Activated CD4-positive, alpha-beta T cell treated with anti-CD3 and anti-CD28 coated beads, Interleukin-2, amount 50 U/mL, for 4 hours (primary cell): ENCODE measurements around the gene MCOLN3.

ENCODE experiments used
- DNase-seq, 2 experiments: peaks; one replicate each; pipeline ENCODE4 v3.0.0-alpha.2; 2020

MCOLN3 gene, protein sequence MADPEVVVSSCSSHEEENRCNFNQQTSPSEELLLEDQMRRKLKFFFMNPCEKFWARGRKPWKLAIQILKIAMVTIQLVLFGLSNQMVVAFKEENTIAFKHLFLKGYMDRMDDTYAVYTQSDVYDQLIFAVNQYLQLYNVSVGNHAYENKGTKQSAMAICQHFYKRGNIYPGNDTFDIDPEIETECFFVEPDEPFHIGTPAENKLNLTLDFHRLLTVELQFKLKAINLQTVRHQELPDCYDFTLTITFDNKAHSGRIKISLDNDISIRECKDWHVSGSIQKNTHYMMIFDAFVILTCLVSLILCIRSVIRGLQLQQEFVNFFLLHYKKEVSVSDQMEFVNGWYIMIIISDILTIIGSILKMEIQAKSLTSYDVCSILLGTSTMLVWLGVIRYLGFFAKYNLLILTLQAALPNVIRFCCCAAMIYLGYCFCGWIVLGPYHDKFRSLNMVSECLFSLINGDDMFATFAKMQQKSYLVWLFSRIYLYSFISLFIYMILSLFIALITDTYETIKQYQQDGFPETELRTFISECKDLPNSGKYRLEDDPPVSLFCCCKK

DNA sequence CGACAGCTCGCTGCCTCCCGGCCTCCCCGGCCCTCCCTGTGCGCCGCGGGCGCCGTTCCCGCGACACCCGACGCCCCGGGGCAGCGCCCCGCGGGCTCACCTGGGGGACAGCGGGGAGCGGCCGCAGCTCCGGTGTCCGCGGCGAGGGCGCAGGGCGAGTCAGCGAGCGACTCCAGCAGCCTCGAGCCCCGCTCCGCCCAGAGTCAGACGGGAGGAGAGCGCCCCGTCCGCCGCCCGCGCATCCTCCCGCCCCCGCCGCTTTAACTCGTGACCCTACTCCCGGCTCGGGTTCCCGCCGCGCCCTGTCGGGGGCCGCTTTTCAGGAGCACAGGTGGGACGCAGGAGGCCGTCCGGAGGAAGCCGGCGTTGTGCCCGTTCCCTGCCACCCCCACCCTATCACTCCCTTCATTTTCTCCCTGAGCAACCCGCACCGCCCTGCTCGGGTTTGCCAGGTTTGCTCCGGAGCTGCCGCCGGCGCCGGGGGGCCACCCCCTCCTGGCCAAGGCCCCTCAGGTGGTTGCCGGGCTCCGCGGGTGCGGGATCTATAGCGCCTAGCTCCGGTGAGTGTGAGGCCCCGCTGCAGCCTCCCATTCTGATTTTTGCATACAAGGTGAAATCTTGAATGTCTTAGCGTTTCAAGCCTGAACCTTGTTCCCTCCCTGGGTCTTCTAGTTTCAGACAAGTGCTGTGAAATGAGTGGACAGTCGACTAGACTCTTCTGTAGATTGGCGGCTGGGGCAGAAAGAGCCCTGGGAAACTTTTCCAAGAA, at the start of gene MCOLN3:
TSS of gene MCOLN3 (minus strand) at position 205 of the 769 bp plus-strand sequence. CDS start 3,140 bp downstream, outside the sequence.
- DNase-seq = peak; percentile 37 to 40

DNA sequence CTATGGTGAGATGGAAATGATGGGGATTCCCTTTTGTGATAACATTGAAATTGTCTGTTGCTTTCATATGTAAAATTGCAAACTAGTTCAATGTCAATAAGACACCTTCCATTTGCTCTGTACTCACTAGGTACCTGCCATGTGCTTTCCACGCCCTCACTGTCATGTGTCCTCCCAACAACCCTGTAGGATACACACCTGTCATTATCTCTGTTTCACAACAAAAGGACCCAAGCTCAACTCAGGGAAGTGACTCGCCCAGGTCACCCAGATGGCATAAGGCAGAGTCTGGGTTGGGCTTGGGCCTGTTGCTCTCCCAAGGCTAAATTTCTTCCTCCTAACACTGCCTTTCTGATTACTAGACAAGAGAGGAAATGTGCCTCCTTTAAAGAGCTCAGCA, 45.3 kb upstream of the MCOLN3 start:
- no peak for DNase-seq

DNA sequence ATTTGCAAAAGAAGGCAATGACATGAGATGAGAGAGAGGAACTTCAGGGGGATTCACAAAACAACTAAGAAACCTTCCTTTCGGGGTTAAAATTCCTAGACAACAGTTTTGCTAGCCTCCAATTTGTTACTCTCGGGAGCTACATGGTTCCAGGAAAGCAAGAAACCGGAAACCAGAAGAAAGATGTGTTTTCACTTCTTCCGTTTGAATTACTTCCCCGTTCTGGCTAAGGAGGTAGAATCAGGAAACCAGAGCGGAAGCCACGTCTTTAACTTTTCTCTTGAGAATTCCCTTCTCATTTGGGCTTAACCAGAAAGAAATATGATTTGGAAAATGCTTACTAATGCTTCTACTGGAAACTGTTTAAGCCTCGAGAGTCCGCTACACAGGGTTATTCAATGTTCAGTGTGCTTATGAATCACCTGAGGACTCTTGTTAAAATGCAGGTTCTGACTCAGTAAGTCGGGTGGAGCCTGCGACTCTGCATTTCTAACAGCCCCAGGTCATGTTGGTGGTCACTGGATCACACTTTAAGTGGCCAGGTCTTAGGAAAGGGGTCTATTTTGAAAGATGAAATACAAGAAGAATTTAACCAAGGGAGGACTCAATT, 43.5 kb upstream of the MCOLN3 start:
- no peak for DNase-seq

GRCh38 chr1:85090225-85090624, 41.9 kb upstream of the MCOLN3 start:
- no peak for DNase-seq

DNA sequence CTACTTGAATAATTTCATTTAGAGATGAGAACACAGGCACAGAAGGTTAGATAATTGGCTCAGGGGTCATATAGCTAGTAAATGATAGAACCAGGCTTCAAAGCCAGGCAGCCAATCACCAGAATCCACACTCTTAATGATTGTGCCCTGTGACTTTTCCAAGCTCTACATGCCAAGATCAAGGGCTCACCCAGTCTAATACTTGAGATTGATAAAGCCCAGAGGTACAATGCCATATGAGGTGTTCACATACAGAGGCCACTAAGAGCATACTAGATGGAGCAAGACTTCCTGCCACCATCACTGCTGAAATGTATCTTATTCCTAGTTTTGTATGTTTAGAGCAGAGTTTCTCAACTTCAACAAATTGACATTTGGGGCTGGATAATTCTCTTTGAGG, 40.9 kb upstream of the MCOLN3 start:
- DNase-seq = no peak

GRCh38 chr1:85088408-85088784, 40.1 kb upstream of the MCOLN3 start:
- DNase-seq = no peak

GRCh38 chr1:85087659-85088407, 39.5 kb upstream of the MCOLN3 start:
- no peak for DNase-seq

DNA sequence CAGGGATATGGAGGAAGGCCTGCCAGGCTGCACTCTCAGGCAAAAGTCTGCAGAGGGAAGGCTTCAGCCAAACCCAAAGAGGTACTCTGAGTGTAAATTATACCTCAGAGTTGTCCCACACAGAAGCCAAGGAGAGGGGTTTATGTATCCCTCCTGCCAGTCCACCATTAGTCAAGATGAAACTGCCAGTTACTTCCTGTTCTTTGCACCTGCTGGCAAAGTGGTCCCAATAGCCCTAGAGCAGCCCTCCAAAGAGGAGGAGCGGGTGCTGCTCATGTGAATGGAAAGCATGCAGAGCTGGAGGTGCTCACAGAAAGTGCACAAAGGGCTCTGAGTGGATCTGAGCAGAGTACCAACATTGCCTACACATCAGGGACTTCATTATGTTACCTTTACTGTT, 37.1 kb upstream of the MCOLN3 start:
- DNase-seq = no peak

DNA sequence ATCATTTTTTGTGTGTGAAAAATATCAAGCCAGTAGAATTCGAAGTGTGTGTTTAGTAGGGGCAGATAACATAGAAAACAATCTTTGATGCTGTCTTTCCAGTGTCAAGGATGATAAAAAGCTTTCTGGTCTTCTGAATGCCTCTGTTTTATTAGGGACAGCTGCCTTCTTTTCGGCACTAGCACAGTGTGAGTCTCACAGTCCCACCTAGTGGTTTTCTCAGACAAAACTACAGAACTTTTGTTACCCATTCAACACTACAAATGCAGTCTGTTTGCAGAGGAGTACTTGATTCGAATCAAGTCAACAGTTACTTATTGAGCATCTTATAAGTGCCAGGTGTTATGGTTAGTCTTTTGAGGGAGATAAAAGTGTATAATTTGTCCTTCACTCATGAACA, 30.6 kb upstream of the MCOLN3 start:
- DNase-seq = no peak

- no peak for DNase-seq
Measured at GRCh38 chr1:85074365-85074964, 26.2 kb upstream of the MCOLN3 start.

DNA sequence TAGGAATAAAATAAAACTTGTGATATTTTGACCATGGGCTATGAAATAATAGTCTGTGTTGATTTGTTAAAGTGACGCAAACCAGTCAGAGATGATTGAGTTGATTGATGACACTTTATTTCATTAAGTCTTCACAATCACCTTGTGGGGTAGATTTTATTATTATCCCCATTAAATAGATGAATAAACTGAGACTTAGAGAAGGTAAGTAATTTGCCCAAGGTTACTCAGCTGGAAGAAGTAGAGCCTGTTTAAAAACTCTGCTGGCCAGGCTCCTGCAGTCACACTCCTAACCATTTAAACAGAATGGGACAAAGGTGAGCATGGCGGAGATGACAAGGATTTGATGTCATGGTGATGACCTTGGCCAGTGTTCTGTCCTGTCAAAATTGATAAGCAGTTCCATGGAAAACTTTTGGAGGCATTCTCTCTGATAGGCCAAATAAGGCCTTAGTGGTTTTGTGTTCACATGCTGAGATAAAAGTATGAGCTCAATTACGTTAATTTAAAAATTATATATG, 22.7 kb upstream of the MCOLN3 start:
- no peak for DNase-seq

DNA sequence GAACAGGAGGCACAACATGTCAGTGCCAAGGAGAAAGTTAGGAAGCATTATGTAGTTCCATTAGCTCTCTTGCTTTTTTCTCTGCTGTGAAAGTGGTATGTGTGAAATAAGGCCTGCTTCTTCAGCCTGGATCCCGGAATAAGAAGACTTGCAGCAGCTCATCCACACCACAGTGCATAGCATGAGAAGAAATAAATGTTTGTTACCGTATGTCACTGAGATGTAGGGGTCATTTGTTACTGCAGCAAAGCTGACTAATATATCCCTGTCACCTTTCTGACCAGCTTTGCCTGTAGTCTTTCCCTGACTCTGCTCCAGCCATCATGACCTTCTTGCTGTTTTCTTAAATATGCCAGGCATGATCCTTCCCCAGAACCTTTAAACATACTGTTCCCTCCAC, 20.5 kb upstream of the MCOLN3 start:
- no peak for DNase-seq

DNA sequence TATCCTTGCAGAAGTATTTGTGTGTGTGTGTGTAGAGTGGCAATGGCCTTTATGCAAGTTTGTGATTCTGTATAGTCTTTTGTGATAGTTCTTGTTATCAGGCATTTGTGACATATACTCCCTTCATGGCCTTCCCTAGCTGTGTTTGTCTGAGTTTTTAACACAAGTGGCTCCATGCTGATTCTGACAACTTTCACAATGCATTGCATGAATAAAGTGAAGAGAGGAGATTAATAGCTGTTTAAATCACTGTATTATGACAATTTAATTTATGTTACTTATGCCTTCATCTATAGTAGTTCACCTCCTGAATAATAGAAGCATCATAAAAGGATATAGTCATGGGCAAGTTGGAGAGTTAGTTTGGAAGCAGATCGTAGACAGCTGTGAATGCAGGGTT, 17.2 kb upstream of the MCOLN3 start:
- no peak for DNase-seq

DNA sequence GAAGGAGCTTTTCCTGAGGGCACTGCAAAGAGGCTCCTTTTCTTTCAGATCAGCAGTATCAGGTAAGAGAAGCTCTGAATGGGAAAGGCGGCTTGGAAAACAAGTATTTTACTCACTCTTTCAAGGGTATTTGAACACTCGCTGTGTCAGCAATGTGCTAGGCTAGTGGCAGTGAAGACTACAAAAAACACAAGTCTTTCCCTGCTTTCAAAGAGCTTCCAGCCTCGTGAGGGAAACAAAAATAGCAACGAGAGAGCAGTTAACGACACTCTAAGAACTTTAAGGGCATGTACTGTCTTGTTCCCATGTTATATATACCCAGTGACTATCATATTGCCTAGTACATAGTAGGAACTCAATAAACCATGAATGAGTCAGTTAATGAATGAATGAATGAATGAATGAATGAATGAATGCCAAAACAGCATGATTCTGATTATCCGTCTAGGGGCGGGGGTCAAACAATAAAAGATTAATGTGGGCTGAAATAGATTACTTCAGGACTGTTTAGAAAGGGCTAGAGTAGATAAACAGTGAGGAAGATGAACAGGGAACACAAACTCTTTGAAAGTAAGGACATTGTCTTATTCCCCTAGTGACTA, 14.2 kb upstream of the MCOLN3 start:
- DNase-seq = no peak

DNA sequence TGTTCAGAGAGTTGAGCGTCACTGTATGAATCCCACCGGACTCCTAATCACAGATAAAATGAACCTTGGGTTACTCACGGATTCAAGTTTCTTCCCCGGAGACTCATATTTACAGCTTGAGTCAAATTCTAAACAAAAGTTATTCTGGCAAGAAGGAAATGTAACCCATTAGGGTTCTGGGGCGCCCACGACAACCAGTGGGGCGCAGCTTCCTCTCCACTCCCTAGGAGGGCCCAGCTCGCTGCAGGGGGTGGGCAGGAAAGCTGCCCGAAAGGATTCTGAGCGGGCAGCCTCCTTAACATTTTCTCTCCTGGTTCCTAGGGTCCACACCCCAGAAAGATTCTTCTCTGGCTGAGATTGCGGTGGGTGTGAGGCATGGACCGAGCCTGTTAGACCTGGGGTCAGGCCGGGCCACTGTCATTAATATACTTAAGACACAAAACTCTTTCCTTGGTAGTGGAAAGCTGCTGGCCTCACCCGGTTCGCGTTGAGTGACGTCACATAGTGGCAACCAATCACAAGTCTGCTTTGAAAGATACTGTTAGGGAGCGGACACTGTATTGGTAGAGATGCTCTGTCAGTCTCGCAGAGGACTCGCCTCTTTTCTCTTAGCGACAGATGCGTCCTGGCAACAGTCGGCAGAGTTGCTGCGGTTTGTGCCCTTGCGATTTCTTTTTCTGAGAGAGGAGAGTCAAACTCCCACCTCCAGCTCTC, 13.6 kb upstream of the MCOLN3 start:
- peak; percentile 79 to 82 for DNase-seq

GRCh38 chr1:85060038-85060437, 11.7 kb upstream of the MCOLN3 start:
- no peak for DNase-seq

GRCh38 chr1:85059563-85059962, 11.3 kb upstream of the MCOLN3 start:
- no peak for DNase-seq

DNA sequence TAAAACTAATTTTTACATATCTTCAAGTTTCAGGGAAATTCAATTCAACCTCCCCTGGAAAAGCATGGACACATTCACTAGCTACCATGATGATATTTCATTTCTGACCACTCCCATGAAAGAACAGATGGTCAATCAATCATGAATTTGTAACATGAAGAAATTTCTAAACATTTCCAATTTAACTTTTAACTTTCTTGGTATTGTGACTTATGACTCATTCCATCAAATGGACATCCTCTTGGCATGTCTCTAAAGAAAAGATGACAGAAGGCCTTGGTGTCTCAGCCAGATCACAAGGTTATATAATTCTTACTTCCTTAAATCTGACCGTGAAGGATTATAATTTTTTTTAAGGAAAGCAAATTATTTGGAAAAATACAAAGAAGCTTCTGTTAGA, 10.5 kb upstream of the MCOLN3 start:
- no peak for DNase-seq

GRCh38 chr1:85058311-85058710, 10.0 kb upstream of the MCOLN3 start:
- no peak for DNase-seq

- no peak for DNase-seq
Measured at GRCh38 chr1:85054664-85055063, 6.4 kb upstream of the MCOLN3 start.

- DNase-seq = no peak
Measured at GRCh38 chr1:85049735-85050166, 1.5 kb upstream of the MCOLN3 start.
